BE2C (cell line): ENCODE data around the gene OR6S1.
A peak's percentile ranks its signal among the peaks of the same experiment; 100 is the strongest.

Source experiments
- DNase-seq: peaks from one replicate; pipeline ENCODE4 v3.0.0-alpha.2; 2020
- H3K27me3 ChIP-seq: fragments of 250-450 bp; sonication (Bioruptor Pico); 2 replicates; pipeline ENCODE4 v1.5.1; 2020; ENCODE audit warnings: mild to moderate bottlenecking
- H3K36me3 ChIP-seq: fragments of 250-450 bp; sonication (Bioruptor Pico); 2 replicates; pipeline ENCODE4 v1.5.1; 2020; ENCODE audit warnings: mild to moderate bottlenecking
- H3K4me1 ChIP-seq: fragments of 250-450 bp; sonication (Bioruptor Pico); 2 replicates; pipeline ENCODE4 v1.5.1; 2020
- H3K4me3 ChIP-seq: 2 replicates; pipeline ENCODE4 v1.5.1; 2011; ENCODE audit warnings: low read depth, low read length
- H3K9me3 ChIP-seq: fragments of 250-450 bp; sonication (Bioruptor Pico); 2 replicates; pipeline ENCODE4 v1.5.1; 2020
- TF ChIP-seq, protein P1 (sequence below): IDR thresholded peaks from 2 replicates; pipeline ENCODE4 v1.5.1; 2012; ENCODE audit warnings: mild to moderate bottlenecking, low read depth, low read length

Gene OR6S1

DNA sequence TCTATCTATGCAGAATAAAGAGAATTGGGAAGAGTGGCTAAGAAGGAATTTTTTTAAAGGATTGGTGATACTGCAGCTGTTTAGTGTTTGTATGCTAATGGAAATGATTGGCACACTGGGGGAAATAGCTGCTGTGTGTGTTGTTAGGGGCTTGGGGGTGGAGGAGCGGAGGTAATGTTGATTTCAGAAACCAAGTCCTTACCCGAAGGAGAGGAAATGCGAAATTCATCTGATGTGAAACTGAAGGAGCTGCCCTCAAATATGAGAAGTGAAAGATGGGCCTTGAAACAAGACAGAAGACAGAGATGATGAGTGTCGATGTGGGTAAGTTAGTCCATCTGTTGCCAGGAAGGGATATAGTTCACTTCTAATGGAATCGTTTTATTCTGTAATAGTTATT lies 29.1 kb downstream of the OR6S1 start:
- DNase-seq, result no peak
- H3K4me1 ChIP-seq, result no peaks in the 10 kb centered on the region
- H3K36me3 ChIP-seq, result no peaks in the 10 kb centered on the region
- TF ChIP-seq, protein P1, sequence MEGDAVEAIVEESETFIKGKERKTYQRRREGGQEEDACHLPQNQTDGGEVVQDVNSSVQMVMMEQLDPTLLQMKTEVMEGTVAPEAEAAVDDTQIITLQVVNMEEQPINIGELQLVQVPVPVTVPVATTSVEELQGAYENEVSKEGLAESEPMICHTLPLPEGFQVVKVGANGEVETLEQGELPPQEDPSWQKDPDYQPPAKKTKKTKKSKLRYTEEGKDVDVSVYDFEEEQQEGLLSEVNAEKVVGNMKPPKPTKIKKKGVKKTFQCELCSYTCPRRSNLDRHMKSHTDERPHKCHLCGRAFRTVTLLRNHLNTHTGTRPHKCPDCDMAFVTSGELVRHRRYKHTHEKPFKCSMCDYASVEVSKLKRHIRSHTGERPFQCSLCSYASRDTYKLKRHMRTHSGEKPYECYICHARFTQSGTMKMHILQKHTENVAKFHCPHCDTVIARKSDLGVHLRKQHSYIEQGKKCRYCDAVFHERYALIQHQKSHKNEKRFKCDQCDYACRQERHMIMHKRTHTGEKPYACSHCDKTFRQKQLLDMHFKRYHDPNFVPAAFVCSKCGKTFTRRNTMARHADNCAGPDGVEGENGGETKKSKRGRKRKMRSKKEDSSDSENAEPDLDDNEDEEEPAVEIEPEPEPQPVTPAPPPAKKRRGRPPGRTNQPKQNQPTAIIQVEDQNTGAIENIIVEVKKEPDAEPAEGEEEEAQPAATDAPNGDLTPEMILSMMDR, result no peak
- no peak overlapping the region for H3K4me3 ChIP-seq
- no peaks in the 10 kb centered on the region for H3K27me3 ChIP-seq
- H3K9me3 ChIP-seq, result no peaks in the 10 kb centered on the region

DNA sequence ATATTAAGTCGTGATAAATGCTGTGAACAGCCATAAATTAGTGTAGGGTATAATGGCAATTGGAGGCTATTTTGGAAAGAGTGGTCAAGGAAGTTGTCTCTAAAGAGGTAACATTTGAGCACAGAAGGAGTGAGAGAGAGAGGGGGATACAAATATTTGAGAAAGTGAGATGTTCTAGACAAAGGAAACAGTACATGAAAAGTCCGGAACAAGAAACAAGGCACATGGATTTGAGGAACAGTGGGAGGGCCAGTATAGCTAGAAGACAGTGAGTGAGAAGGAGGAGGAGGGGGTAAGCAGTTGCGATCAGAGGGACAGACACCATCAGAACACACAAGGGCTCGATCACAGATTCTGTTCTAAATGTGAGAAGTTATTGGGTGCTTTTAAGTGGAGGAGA lies 30.2 kb downstream of the OR6S1 start:
- no peak for DNase-seq
- Histone ChIP-seq H3K9me3 (no peaks in the 10 kb centered on the region), H3K4me1 (no peaks in the 10 kb centered on the region), H3K36me3 (no peaks in the 10 kb centered on the region), H3K4me3 (no peak overlapping the region), H3K27me3 (no peaks in the 10 kb centered on the region)
- TF ChIP-seq, protein P1, result no peak

GRCh38 chr14:20610002-20610765 lies 31.3 kb downstream of the OR6S1 start:
- TF ChIP-seq, protein P1, result no peak
- peak; percentile 81 for DNase-seq
- Histone ChIP-seq H3K4me1 (no peaks in the 10 kb centered on the region), H3K9me3 (no peaks in the 10 kb centered on the region), H3K27me3 (no peaks in the 10 kb centered on the region), H3K36me3 (no peaks in the 10 kb centered on the region), H3K4me3 (peak overlapping the region; percentile 87)

- Histone ChIP-seq H3K9me3 (no peaks in the 10 kb centered on the region), H3K4me1 (no peaks in the 10 kb centered on the region), H3K27me3 (no peaks in the 10 kb centered on the region), H3K4me3 (peak overlapping the region; percentile 87), H3K36me3 (no peaks in the 10 kb centered on the region)
- TF ChIP-seq, protein P1, result peak; percentile 95
- DNase-seq, result peak; percentile 57
These were observed 32.1 kb downstream of the OR6S1 start for GRCh38 chr14:20609215-20610001.

DNA sequence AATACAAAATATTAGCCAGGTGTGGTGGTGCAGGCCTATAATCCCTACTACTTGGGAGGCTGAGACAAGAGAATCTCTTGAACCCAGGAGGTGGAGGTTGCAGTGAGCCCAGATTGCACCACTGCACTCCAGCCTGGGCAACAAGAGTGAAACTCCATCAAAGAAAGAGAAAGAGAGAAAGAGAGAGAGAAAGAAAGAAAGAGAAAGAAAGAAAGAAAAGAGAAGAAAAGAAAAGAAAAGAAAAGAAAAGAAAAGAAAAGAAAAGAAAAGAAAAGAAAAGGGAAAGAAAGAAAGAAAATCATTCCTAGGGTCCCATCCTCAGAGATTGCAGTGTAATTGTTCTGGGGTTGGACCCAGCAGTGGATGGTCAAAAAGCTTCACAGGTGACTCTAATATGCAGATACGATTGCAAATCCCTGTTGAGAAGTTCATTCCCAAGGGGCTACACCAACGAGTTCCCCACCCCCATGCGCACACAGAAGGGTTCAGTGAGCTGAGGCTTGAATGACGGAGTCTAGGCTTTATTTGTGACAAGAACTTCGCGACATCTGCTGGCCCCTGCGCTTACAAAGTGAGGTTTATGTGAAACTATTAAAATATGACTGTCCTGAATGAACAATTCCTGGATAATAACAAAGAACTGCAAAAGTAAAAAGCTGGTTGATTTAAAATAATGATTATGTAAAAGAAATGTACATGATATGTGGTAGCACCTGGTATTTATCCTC lies 32.9 kb downstream of the OR6S1 start:
- no peaks in the 10 kb centered on the region for H3K4me1 ChIP-seq
- no peak overlapping the region for H3K4me3 ChIP-seq
- TF ChIP-seq, protein P1, result no peak
- no peak for DNase-seq
- H3K9me3 ChIP-seq, result no peaks in the 10 kb centered on the region
- no peaks in the 10 kb centered on the region for H3K27me3 ChIP-seq
- H3K36me3 ChIP-seq, result no peaks in the 10 kb centered on the region
